A673 (cell line): ENCODE measurements around the gene POPDC2.

Experiments
- EZH2 ChIP-seq: fragments of 200-600 bp; sonication (generic); IDR thresholded peaks from 2 replicates; pipeline ENCODE4 v1.6.1; 2017; ENCODE audit warnings: borderline replicate concordance, low read depth, mild to moderate bottlenecking, mixed read lengths, antibody characterized with exemption, low read length; ENCODE audit not compliant: poor library complexity, severe bottlenecking
- TF ChIP-seq, protein P1 (sequence below): fragments of 300-800, 200-600 bp; sonication (generic); conservative IDR thresholded peaks from 2 replicates; pipeline ENCODE4 v1.5.1; 2017; ENCODE audit warnings: low read depth, mild to moderate bottlenecking, antibody characterized with exemption, low read length, moderate library complexity, mixed read lengths

DNA sequence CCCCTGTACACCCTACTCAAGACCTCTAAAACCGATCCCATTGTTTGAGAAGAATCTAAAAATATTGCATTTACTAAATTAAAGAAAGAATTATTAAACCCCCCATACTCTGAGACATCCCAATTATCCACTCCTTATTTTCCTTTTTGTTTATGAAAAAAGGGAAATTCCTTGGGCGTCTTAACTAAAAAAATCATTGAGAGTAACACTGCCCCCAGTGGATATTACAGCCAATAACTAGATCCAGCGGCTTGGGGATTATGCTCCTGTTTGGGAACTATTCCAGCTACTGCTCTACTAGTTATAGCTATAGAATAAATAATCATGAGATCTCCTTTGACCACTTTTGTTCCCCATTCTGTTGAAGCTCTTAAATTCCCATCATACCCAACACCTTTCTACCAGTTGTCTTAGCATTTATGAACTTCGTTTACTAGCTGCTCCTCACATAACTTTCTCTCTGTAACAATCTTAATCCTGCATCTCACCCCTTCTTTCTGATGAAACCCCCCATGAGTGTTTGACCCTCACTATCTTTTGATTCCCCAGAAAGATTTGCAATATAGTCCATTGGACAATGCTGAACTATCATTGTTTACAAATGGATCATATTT is 29.8 kb upstream of the POPDC2 start:
- TF ChIP-seq, protein P1, sequence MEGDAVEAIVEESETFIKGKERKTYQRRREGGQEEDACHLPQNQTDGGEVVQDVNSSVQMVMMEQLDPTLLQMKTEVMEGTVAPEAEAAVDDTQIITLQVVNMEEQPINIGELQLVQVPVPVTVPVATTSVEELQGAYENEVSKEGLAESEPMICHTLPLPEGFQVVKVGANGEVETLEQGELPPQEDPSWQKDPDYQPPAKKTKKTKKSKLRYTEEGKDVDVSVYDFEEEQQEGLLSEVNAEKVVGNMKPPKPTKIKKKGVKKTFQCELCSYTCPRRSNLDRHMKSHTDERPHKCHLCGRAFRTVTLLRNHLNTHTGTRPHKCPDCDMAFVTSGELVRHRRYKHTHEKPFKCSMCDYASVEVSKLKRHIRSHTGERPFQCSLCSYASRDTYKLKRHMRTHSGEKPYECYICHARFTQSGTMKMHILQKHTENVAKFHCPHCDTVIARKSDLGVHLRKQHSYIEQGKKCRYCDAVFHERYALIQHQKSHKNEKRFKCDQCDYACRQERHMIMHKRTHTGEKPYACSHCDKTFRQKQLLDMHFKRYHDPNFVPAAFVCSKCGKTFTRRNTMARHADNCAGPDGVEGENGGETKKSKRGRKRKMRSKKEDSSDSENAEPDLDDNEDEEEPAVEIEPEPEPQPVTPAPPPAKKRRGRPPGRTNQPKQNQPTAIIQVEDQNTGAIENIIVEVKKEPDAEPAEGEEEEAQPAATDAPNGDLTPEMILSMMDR: peak; percentile 66
- no peak for TF ChIP-seq EZH2
